ENCODE results near the gene CAMK1G.

- TF ChIP-seq CTCF (IDR thresholded peaks at IDR 0.05 in 2 of 3, conservative IDR thresholded peaks at IDR 0.05 in 1 of 3; ENCODE audit: control insufficient read depth in 2 of 3, extremely low read depth in 1 of 3, insufficient read depth in 1 of 3, low read depth in 3 of 3, low read length in 3 of 3) (no peak), MEF2A (IDR thresholded peaks at IDR 0.05; ENCODE audit: insufficient read depth, low read depth, low read length) (no peak)
These were observed 34.8 kb downstream of the CAMK1G start for GRCh38 chr1:209618291-209618690.

Measured in GM12878 (cell line).